OCI-LY3 (cell line): Measurements from ENCODE around the gene NHEJ1.

Experiments used
- H2AFZ ChIP-seq: fragments of 200-600, 300-600 bp; shearing (Covaris generic); 2 replicates; pipeline ENCODE4 v1.6.0; 2014; ENCODE audit warnings: antibody characterized with exemption, low read depth, low read length
- H3K27ac ChIP-seq: fragments of 200-600, 300-600 bp; sonication (generic); 2 replicates; pipeline ENCODE4 v1.5.1; 2014; ENCODE audit warnings: mild to moderate bottlenecking, low read length, moderate library complexity, mixed read lengths
- H3K27me3 ChIP-seq: fragments of 200-600, 300-600 bp; sonication (generic); 2 replicates; pipeline ENCODE4 v1.6.1; 2014; ENCODE audit warnings: low read depth, low read length, mixed read lengths
- H3K36me3 ChIP-seq: fragments of 200-600, 300-600 bp; sonication (generic); replicated peaks from 2 replicates; pipeline ENCODE3; 2014; ENCODE audit warnings: low read depth, low read length, mixed read lengths
- H3K4me1 ChIP-seq: fragments of 300-600, 200-600 bp; sonication (generic); 2 replicates; pipeline ENCODE4 v1.6.1; 2014; ENCODE audit warnings: low read length, mixed read lengths
- H3K4me2 ChIP-seq: fragments of 200-600, 300-600 bp; sonication (generic); 2 replicates; pipeline ENCODE4 v1.6.1; 2014; ENCODE audit warnings: low read length, mixed read lengths
- H3K4me3 ChIP-seq: fragments of 300-600, 200-600 bp; sonication (generic); 2 replicates; pipeline ENCODE4 v1.5.1; 2014; ENCODE audit warnings: antibody characterized with exemption, mild to moderate bottlenecking, low read length, moderate library complexity
- H3K79me2 ChIP-seq: fragments of 300-600, 200-600 bp; shearing (Covaris generic); 2 replicates; pipeline ENCODE4 v1.6.1; 2014; ENCODE audit warnings: mild to moderate bottlenecking, low read length, mixed read lengths
- H3K9ac ChIP-seq: fragments of 300-600, 200-600 bp; shearing (Covaris generic); 2 replicates; pipeline ENCODE4 v1.6.0; 2014; ENCODE audit warnings: mild to moderate bottlenecking, low read length, moderate library complexity
- H3K9me3 ChIP-seq: fragments of 200-600, 300-600 bp; shearing (Covaris generic); 2 replicates; pipeline ENCODE4 v1.6.1; 2014; ENCODE audit warnings: low read length, mixed read lengths; ENCODE audit not compliant: insufficient read depth
- H4K20me1 ChIP-seq: fragments of 200-600, 300-600 bp; sonication (generic); 2 replicates; pipeline ENCODE4 v1.6.1; 2016; ENCODE audit warnings: low read length, mixed read lengths; ENCODE audit not compliant: insufficient read depth
- CTCF ChIP-seq: fragments of 200-600, 300-600 bp; sonication (generic); IDR thresholded peaks from 2 replicates; pipeline ENCODE4 v1.5.1; 2014; ENCODE audit warnings: antibody characterized with exemption, low read length, low read depth
- EZH2phosphoT487 ChIP-seq: fragments of 200-600 bp; shearing (Covaris generic); IDR thresholded peaks from 2 replicates; pipeline ENCODE4 v1.6.1; 2018; ENCODE audit warnings: antibody characterized with exemption, mixed run types, low read depth

NHEJ1 gene

GRCh38 chr2:219059725-219060682 is 100.6 kb downstream of the NHEJ1 start:
- Histone ChIP-seq H3K4me2 (no peak overlapping the region), H3K79me2 (no peaks in the 10 kb centered on the region), H4K20me1 (no peaks in the 10 kb centered on the region), H3K27me3 (no peaks in the 10 kb centered on the region), H3K4me1 (no peaks in the 10 kb centered on the region), H3K4me3 (no peak overlapping the region), H3K9me3 (no peaks in the 10 kb centered on the region), H3K36me3 (no peaks in the 10 kb centered on the region), H3K27ac (no peak overlapping the region), H3K9ac (no peak overlapping the region), H2AFZ (no peak overlapping the region)
- TF ChIP-seq EZH2phosphoT487 (no peak), CTCF (no peak)

GRCh38 chr2:219059375-219059724 is 101.3 kb downstream of the NHEJ1 start:
- Histone ChIP-seq H2AFZ (no peak overlapping the region), H3K4me1 (no peaks in the 10 kb centered on the region), H3K36me3 (no peaks in the 10 kb centered on the region), H3K9ac (no peak overlapping the region), H3K4me3 (no peak overlapping the region), H3K27me3 (no peaks in the 10 kb centered on the region), H3K27ac (no peak overlapping the region), H3K9me3 (no peaks in the 10 kb centered on the region), H3K79me2 (no peaks in the 10 kb centered on the region), H3K4me2 (no peak overlapping the region), H4K20me1 (no peaks in the 10 kb centered on the region)
- TF ChIP-seq EZH2phosphoT487: no peak
- no peak for TF ChIP-seq CTCF

GRCh38 chr2:219058541-219059374 is 101.9 kb downstream of the NHEJ1 start:
- no peak overlapping the region for H3K27ac ChIP-seq
- H3K27me3 ChIP-seq: no peaks in the 10 kb centered on the region
- no peaks in the 10 kb centered on the region for H3K9me3 ChIP-seq
- no peaks in the 10 kb centered on the region for H3K4me1 ChIP-seq
- H4K20me1 ChIP-seq: no peaks in the 10 kb centered on the region
- no peak for TF ChIP-seq CTCF
- TF ChIP-seq EZH2phosphoT487: no peak
- H3K4me3 ChIP-seq: no peak overlapping the region
- peak overlapping the region; percentile 55; the same call in 1 of the 2 replicates for H3K4me2 ChIP-seq
- no peaks in the 10 kb centered on the region for H3K79me2 ChIP-seq
- H3K36me3 ChIP-seq: no peaks in the 10 kb centered on the region
- H2AFZ ChIP-seq: no peak overlapping the region
- no peak overlapping the region for H3K9ac ChIP-seq
